Mesendoderm (in vitro differentiated cells): ENCODE results near the gene MSGN1.

Source experiments
- DNase-seq: peaks from one replicate; pipeline ENCODE4 v3.0.0; 2013
- H2AK5ac ChIP-seq: 2 replicates; pipeline ENCODE4 v1.6.1; 2013; ENCODE audit warnings: low read length, inconsistent platforms
- H2BK120ac ChIP-seq: 2 replicates; pipeline ENCODE4 v1.6.1; 2013; ENCODE audit warnings: low read depth, mild to moderate bottlenecking, low read length, moderate library complexity, mixed read lengths
- H2BK15ac ChIP-seq: replicated peaks from 2 replicates; pipeline ENCODE4 v1.6.1; 2013; ENCODE audit warnings: low read depth, mild to moderate bottlenecking, moderate library complexity
- H2BK5ac ChIP-seq: 2 replicates; pipeline ENCODE4 v1.6.1; 2013; ENCODE audit warnings: low read length, inconsistent platforms
- H3K18ac ChIP-seq: 2 replicates; pipeline ENCODE4 v1.6.1; 2013; ENCODE audit warnings: mild to moderate bottlenecking, low read length, mixed read lengths
- H3K23ac ChIP-seq: one replicate; pipeline ENCODE4 v1.6.1; 2013; ENCODE audit warnings: low read length
- H3K27ac ChIP-seq: 2 replicates; pipeline ENCODE4 v1.5.1; 2013; ENCODE audit warnings: low read depth, mild to moderate bottlenecking, inconsistent platforms, low read length, moderate library complexity
- H3K27me3 ChIP-seq: 2 replicates; pipeline ENCODE4 v1.6.1; 2013; ENCODE audit warnings: low read length, control low read depth, mild to moderate bottlenecking, inconsistent platforms; ENCODE audit not compliant: insufficient read depth, poor library complexity
- H3K36me3 ChIP-seq: 2 replicates; pipeline ENCODE4 v1.6.1; 2013; ENCODE audit warnings: low read length, inconsistent platforms; ENCODE audit not compliant: control insufficient read depth, insufficient read depth
- H3K4ac ChIP-seq: one replicate; pipeline ENCODE4 v1.6.1; 2013; ENCODE audit warnings: low read depth, mild to moderate bottlenecking, low read length, moderate library complexity
- H3K4me1 ChIP-seq: 2 replicates; pipeline ENCODE4 v1.6.1; 2013; ENCODE audit warnings: low read depth, low read length, inconsistent platforms; ENCODE audit not compliant: control insufficient read depth
- H3K4me2 ChIP-seq: 2 replicates; pipeline ENCODE4 v1.6.1; 2013; ENCODE audit warnings: low read length
- H3K4me3 ChIP-seq: 2 replicates; pipeline ENCODE4 v1.5.1; 2013; ENCODE audit warnings: mild to moderate bottlenecking, low read length
- H3K56ac ChIP-seq: one replicate; pipeline ENCODE4 v1.6.1; 2013; ENCODE audit warnings: low read length
- H3K79me1 ChIP-seq: 2 replicates; pipeline ENCODE4 v1.6.1; 2013; ENCODE audit warnings: low read length, inconsistent platforms
- H3K79me2 ChIP-seq: 2 replicates; pipeline ENCODE4 v1.6.1; 2013; ENCODE audit warnings: mild to moderate bottlenecking, low read length; ENCODE audit not compliant: control insufficient read depth, insufficient read depth
- H3K9ac ChIP-seq: 2 replicates; pipeline ENCODE4 v1.6.1; 2013; ENCODE audit warnings: low read length, inconsistent platforms
- H4K5ac ChIP-seq: one replicate; pipeline ENCODE4 v1.6.1; 2013; ENCODE audit warnings: low read length
- H4K8ac ChIP-seq: one replicate; pipeline ENCODE4 v1.6.1; 2013; ENCODE audit warnings: low read depth, mild to moderate bottlenecking, control low read depth, low read length, moderate library complexity
- WGBS: extraction: QIAGEN DNeasy Blood & Tissue Kit; methylation state at CpG from one replicate; pipeline ENCODE4 v1.1.7; 2013; ENCODE audit warnings: low lambda C conversion rate, missing lambda C conversion rate; ENCODE audit not compliant: insufficient coverage; ENCODE audit errors: extremely low coverage; 5-methylcytosine and 5-hydroxymethylcytosine counted together

MSGN1 gene

DNA sequence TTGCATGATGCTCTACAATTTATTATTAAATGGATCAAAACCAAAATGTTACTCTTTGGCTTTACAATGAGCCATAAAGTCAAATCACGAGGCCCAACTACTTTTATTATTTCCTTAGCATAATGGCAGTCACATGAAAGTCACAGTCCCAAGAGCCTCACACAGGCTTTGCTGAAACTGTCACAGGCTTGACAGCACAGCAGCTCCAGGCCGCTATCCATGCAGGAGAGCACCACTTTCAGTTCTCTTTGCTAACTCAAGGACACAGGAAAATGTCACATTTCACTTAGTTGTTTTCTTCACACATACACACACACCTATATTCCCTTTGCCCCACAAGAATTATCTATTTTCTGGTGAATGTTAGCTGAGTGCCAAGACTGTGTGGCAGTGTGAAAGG, 11.1 kb upstream of the MSGN1 start:
- Histone ChIP-seq H2AK5ac (no peak overlapping the region), H3K56ac (no peak overlapping the region)

DNA sequence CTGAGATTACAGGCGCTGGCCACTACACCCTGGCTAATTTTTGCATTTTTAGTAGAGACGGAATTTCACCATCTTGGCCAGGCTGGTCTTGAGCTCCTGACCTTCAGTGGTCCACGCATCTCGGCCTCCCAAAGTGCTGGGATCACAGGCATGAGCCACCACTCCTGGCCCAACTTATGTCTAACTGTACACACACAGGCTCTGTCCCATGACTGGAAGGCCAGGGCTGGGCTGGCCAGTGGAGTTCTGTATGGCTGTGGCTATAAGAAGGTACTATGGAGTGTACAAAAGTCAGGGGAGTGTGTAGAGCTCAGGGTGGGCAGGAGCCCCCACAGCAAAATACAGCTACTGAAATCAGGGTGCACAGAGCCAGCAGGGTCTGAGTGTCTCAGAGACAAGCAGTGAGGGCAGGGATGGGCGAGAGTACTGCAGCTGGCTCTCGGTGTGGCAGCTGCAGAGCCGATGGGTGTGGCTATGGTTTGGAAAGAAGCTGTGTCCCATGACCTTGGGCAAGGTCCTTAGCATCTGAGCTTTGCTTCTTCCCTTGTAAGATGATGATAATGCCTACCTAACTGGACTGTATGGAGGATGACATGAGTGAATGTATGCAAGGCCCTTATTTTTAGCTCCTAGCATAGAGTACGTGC, 10.4 kb upstream of the MSGN1 start:
- Histone ChIP-seq H3K4ac (no peak overlapping the region), H3K18ac (no peak overlapping the region), H3K79me1 (no peaks in the 10 kb centered on the region), H3K4me2 (no peak overlapping the region), H3K27ac (no peak overlapping the region), H3K4me3 (no peak overlapping the region), H4K8ac (no peak overlapping the region), H2BK5ac (no peak overlapping the region), H2AK5ac (no peak overlapping the region), H3K23ac (no peak overlapping the region), H3K36me3 (no peaks in the 10 kb centered on the region), H3K27me3 (no peaks in the 10 kb centered on the region), H4K5ac (no peak overlapping the region), H3K4me1 (no peaks in the 10 kb centered on the region), H3K9ac (no peak overlapping the region), H3K56ac (no peak overlapping the region), H3K79me2 (no peaks in the 10 kb centered on the region), H2BK120ac (no peak overlapping the region), H2BK15ac (no peak overlapping the region)
- WGBS: no CpG with 5 or more reads among the region's 8 CpGs
- no peak for DNase-seq

More for the DNA sequence above, 11.1 kb upstream of the MSGN1 start:
- Histone ChIP-seq H4K8ac (no peak overlapping the region), H3K79me1 (no peaks in the 10 kb centered on the region), H2BK15ac (no peak overlapping the region), H3K27me3 (no peaks in the 10 kb centered on the region), H2BK120ac (no peak overlapping the region), H3K9ac (no peak overlapping the region), H3K18ac (no peak overlapping the region), H3K27ac (no peak overlapping the region), H3K4me2 (no peak overlapping the region), H3K23ac (no peak overlapping the region), H2BK5ac (no peak overlapping the region), H3K4me3 (no peak overlapping the region), H4K5ac (no peak overlapping the region), H3K4me1 (no peaks in the 10 kb centered on the region), H3K79me2 (no peaks in the 10 kb centered on the region), H3K36me3 (no peaks in the 10 kb centered on the region), H3K4ac (no peak overlapping the region)
- no CpG with 5 or more reads among the region's 2 CpGs for WGBS
- no peak for DNase-seq

DNA sequence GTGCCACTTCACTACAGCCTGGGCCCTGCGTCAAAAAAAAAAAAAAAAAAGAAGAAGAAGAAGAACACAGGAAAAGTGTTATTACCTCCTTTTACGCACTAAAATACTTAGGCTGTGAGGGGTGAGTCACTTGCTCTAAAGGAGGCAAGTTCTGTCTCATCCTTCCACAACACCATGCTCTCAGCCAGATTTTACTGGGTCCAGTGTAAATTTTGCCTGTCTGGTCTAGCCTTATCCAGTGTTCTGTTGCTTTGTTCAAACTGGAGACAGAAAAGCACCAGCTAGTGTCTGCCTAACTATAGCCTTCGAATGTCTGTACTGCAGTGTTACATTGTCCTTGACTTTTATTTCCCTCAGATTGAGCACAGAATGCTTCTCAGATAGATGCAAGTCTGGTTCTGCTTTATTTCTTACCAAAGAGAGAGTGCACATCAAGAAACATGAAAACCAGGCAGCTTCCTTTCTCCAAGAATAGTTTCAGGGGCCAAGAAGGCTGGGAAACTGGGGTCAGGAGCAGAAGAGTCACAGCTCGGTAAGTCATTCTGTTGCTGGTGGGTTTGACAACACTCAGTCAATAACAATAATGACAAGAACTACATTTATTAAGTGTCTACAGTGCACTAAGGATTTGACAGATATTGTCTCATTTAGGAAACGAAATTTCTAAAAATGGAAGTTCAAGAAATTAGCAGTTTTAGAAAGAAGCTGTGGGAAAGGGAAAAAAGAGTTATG, 3.1 kb upstream of the MSGN1 start:
- no peak overlapping the region for H3K4me3 ChIP-seq
- H3K27me3 ChIP-seq: no peaks in the 10 kb centered on the region
- DNase-seq: no peak
- H2BK15ac ChIP-seq: no peak overlapping the region
- H3K56ac ChIP-seq: no peak overlapping the region
- no peak overlapping the region for H3K9ac ChIP-seq
- H2AK5ac ChIP-seq: no peak overlapping the region
- no peak overlapping the region for H3K23ac ChIP-seq
- no peak overlapping the region for H4K8ac ChIP-seq
- H3K18ac ChIP-seq: no peak overlapping the region
- H3K4me2 ChIP-seq: no peak overlapping the region
- no peak overlapping the region for H4K5ac ChIP-seq
- no peak overlapping the region for H3K27ac ChIP-seq
- no CpG with 5 or more reads among the region's 5 CpGs for WGBS
- H2BK120ac ChIP-seq: no peak overlapping the region
- no peak overlapping the region for H3K4ac ChIP-seq
- no peaks in the 10 kb centered on the region for H3K4me1 ChIP-seq
- no peaks in the 10 kb centered on the region for H3K79me2 ChIP-seq
- no peak overlapping the region for H2BK5ac ChIP-seq
- H3K36me3 ChIP-seq: no peaks in the 10 kb centered on the region
- no peaks in the 10 kb centered on the region for H3K79me1 ChIP-seq

DNA sequence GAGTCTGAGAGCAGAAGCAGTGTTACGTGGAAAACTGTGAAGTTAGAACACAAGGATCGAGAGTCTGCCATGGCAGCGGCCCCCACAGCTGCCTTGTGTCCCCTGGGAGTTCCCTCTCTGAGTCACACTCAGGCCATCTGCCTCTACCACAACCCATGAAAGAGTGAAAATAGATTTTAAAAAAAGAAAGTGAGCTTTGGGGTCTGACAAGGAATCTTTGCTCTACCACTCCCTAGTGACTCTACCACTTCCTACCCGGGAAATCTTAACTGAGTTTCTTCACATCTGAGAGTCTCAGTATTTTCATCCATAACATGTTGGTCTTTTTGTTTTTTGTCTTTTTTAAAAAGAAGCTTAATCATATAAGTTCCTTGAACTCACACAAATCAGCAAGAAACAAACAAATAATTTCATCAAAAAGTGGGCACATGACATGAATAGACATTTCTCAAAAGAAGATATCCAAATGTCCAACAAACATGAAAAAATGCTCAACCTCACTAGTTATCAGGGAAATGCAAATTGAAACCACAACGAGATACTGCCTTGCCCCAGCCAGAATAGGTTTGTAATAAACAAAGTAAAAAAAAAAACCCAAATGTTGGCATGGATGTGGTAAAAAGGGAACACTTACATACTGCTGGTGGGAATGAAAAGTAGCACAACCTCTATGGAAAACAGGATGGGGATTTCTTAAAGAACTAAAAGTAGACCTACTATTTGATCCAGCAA, 2.4 kb upstream of the MSGN1 start:
- H2BK120ac ChIP-seq: no peak overlapping the region
- H3K4me1 ChIP-seq: no peaks in the 10 kb centered on the region
- H3K27ac ChIP-seq: no peak overlapping the region
- no peak overlapping the region for H3K56ac ChIP-seq
- H3K4me2 ChIP-seq: no peak overlapping the region
- H4K5ac ChIP-seq: no peak overlapping the region
- no peaks in the 10 kb centered on the region for H3K36me3 ChIP-seq
- no peak overlapping the region for H3K18ac ChIP-seq
- no peaks in the 10 kb centered on the region for H3K79me2 ChIP-seq
- no peak overlapping the region for H2AK5ac ChIP-seq
- no peaks in the 10 kb centered on the region for H3K27me3 ChIP-seq
- no peak overlapping the region for H3K9ac ChIP-seq
- no CpG with 5 or more reads among the region's 5 CpGs for WGBS
- no peak overlapping the region for H2BK5ac ChIP-seq
- H3K23ac ChIP-seq: no peak overlapping the region
- H3K4me3 ChIP-seq: no peak overlapping the region
- no peak for DNase-seq
- no peaks in the 10 kb centered on the region for H3K79me1 ChIP-seq
- H2BK15ac ChIP-seq: no peak overlapping the region
- H3K4ac ChIP-seq: no peak overlapping the region
- H4K8ac ChIP-seq: no peak overlapping the region

DNA sequence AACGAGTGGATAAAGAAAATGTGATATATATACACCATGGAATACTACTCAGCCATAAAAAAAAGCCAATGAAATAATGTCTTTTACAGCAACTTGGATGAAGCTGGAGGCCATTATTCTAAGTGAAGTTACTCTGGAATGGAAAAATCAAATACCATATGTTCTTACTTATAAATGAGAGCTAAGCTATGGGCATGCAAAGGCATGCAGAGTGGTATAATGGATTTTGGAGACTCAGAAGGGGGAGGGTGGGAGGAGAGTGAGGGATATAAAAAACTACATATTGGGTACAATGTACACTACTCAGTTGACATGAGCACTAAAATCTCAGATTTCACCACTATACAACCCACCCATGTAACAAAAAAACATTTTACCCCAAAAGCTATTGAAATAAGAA, 1.7 kb upstream of the MSGN1 start:
- no peak overlapping the region for H3K23ac ChIP-seq
- no peak overlapping the region for H3K4me2 ChIP-seq
- no peak overlapping the region for H2BK120ac ChIP-seq
- no peak overlapping the region for H3K18ac ChIP-seq
- no peak overlapping the region for H3K56ac ChIP-seq
- H3K4me3 ChIP-seq: no peak overlapping the region
- no peak overlapping the region for H3K27ac ChIP-seq
- H2BK5ac ChIP-seq: no peak overlapping the region
- no peak overlapping the region for H2BK15ac ChIP-seq
- H4K8ac ChIP-seq: no peak overlapping the region
- H3K9ac ChIP-seq: no peak overlapping the region
- no peaks in the 10 kb centered on the region for H3K79me2 ChIP-seq
- no peaks in the 10 kb centered on the region for H3K79me1 ChIP-seq
- no peak overlapping the region for H2AK5ac ChIP-seq
- H3K36me3 ChIP-seq: no peaks in the 10 kb centered on the region
- no CpG with 5 or more reads among the region's 1 CpG for WGBS
- no peak for DNase-seq
- no peaks in the 10 kb centered on the region for H3K27me3 ChIP-seq
- H3K4ac ChIP-seq: no peak overlapping the region
- no peak overlapping the region for H4K5ac ChIP-seq
- no peaks in the 10 kb centered on the region for H3K4me1 ChIP-seq
